Muscle of leg (tissue), 11 donors: ENCODE results near the gene LIX1L. TPM values are rescaled to one million over a fixed set of nuclear protein-coding genes. Genes with fewer than 3 reads are reported as not detected.

Experiments used
- DNase-seq: peaks from one replicate; pipeline ENCODE4 v3.0.0; 2013
- H3K27ac ChIP-seq: one replicate; pipeline ENCODE4 v1.5.1; 2013; ENCODE audit warnings: mild to moderate bottlenecking, low read length, control low read depth
- H3K27me3 ChIP-seq: one replicate; pipeline ENCODE4 v1.6.1; 2013; ENCODE audit warnings: low read length; ENCODE audit not compliant: control insufficient read depth, insufficient read depth
- H3K36me3 ChIP-seq: one replicate; pipeline ENCODE4 v1.6.1; 2013; ENCODE audit warnings: low read length; ENCODE audit not compliant: control insufficient read depth, insufficient read depth
- H3K4me1 ChIP-seq: one replicate; pipeline ENCODE4 v1.6.1; 2013; ENCODE audit warnings: low read length; ENCODE audit not compliant: control insufficient read depth, insufficient read depth
- H3K4me3 ChIP-seq: one replicate; pipeline ENCODE4 v1.5.1; 2013; ENCODE audit warnings: low read length, control low read depth
- H3K9me3 ChIP-seq: replicated peaks from 2 replicates; pipeline ENCODE4 v1.6.1; 2013; ENCODE audit warnings: low read depth, low read length; ENCODE audit not compliant: control insufficient read depth
- WGBS: methylation state at CpG from one replicate; pipeline ENCODE4 v1.1.5; 2013; ENCODE audit warnings: missing lambda C conversion rate; ENCODE audit not compliant: insufficient coverage; 5-methylcytosine and 5-hydroxymethylcytosine counted together
- polyA plus RNA-seq, 8 donors: library from polyadenylated mRNA; unstranded; fragments of 120-200 nt; gene quantifications; one replicate each; pipeline versions ENCODE4 v1.2.1 to v1.2.3, GENCODE V29; 2013; ENCODE audit warnings: inconsistent platforms in 1 of 8, low replicate concordance in 1 of 8; ENCODE audit not compliant: insufficient read length in 8 of 8, insufficient read depth in 1 of 8
- total RNA-seq: library from RNA; stranded (reverse); fragments of 120-200 nt; gene quantifications from one replicate; pipeline ENCODE4 v1.2.4, GENCODE V29; 2013

Gene LIX1L
- total and polyA plus RNA-seq, 9 donors: 23.4 to 35.9 (median 28.3) TPM

DNA sequence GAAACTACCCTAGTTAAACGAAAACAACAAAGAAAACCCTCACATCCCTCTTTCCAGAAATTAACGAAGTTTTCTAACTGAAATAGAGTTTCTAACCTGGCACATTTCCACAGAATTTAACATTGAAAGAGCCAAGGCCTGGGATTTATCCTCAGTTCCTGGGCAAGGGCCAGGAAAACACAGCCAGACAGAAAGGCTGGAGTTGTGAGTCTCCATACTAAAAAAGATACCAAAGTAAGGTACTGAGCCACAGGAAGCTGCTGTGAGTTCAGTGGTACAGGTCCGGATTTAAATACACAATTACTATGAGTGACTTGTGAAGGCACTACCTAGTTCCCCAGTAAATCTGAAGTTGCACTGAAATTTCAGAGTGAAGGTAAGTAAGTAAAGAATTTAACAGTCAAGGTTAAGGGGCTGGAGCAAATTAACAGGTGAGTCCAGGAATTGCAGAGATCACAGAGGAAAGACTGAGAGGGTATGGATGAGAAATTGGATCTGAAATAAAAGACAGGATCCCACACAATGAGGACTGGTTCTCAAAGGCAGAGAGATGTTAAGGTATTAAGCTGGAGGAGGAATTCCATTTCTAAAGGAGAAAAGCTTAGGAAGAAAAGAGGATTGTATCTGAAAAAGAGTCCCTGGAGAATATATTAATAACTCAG, 905 bp downstream of the LIX1L start:
- Histone ChIP-seq H3K27ac (peak overlapping the region; percentile 89), H3K4me3 (peak overlapping the region; percentile 70), H3K9me3 (no peaks in the 10 kb centered on the region), H3K36me3 (peaks cover 7% of the 10 kb centered on the region), H3K27me3 (peaks cover 3% of the 10 kb centered on the region), H3K4me1 (peaks cover 40% of the 10 kb centered on the region)
- DNase-seq: peak; percentile 92
- no CpG with 5 or more reads among the region's 3 CpGs for WGBS

DNA sequence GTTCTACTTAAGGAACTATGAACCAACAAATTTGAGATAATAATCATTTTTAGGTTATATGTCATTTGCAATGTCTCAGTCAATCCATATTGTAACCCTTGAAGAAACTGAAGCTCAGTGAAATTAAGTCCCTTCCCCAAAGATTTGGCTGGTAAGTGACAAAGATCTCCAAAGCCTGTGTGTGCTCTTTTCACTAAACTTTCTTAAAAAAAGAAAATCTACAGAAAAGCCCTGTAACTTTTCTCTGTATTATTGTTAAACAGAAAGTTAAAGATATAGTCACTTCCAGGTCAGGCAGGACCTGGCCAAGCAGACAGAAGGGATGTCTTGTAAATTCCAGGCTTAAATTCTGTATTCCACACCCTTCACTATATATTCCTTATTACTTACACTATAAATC, 1.5 kb downstream of the LIX1L start:
- DNase-seq: no peak
- peaks cover 11% of the 10 kb centered on the region for H3K36me3 ChIP-seq
- no peaks in the 10 kb centered on the region for H3K27me3 ChIP-seq
- no peaks in the 10 kb centered on the region for H3K9me3 ChIP-seq
- H3K4me3 ChIP-seq: peak overlapping the region; percentile 70
- peaks cover 35% of the 10 kb centered on the region for H3K4me1 ChIP-seq
- H3K27ac ChIP-seq: peak overlapping the region; percentile 89

GRCh38 chr1:145955436-145955835, 2.4 kb downstream of the LIX1L start:
- H3K4me3 ChIP-seq: no peak overlapping the region
- H3K9me3 ChIP-seq: no peaks in the 10 kb centered on the region
- H3K27ac ChIP-seq: peak overlapping the region; percentile 89
- H3K4me1 ChIP-seq: peaks cover 27% of the 10 kb centered on the region
- no peaks in the 10 kb centered on the region for H3K27me3 ChIP-seq
- H3K36me3 ChIP-seq: peaks cover 14% of the 10 kb centered on the region
- WGBS: no CpG with 5 or more reads among the region's 2 CpGs
- peak; percentile 86 for DNase-seq

DNA sequence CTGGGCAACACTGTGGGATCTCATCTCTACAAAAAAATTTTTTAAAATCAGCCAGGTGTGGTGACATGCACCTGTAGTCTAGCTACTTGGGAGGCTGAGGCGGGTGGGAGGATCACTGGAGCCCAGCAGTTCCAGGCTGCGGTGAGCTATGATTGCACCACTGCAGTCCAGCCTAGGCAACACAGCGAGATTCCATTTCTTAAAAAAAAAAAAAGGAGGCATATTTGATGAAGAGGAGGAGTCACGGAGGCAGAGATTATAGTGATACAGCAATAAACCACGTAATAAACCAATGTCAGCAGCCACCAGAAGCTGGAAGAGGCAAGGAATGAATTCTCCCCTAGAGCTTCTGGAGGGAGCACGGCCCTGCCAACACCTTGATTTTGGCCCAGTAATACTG, 4.0 kb downstream of the LIX1L start:
- H3K4me3 ChIP-seq: no peak overlapping the region
- H3K27me3 ChIP-seq: no peaks in the 10 kb centered on the region
- no peaks in the 10 kb centered on the region for H3K9me3 ChIP-seq
- no peak for DNase-seq
- peaks cover 23% of the 10 kb centered on the region for H3K36me3 ChIP-seq
- no peak overlapping the region for H3K27ac ChIP-seq
- peaks cover 19% of the 10 kb centered on the region for H3K4me1 ChIP-seq
- WGBS: 83% methylated on average over 1 of the region's 6 CpGs

DNA sequence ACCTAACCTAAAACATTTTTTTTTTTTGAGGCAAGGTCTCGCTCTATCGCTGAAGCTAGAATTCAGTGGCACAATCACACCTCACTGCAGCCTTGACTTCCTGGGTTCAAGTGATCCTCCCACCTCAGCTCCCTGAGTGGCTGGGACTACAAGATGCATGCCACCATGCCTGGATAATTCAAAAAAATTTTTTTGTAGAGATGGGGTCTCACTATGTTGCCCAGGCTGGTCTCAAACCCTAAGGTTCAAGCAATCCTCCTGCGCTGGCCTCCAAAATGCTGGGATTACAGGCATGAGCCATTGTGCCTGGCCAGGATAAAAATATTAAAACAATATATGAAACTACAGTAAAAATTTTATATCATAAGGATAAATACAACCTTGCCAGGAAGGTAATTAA, 4.9 kb downstream of the LIX1L start:
- 100% methylated on average over 2 of the region's 3 CpGs for WGBS
- Histone ChIP-seq H3K36me3 (peaks cover 23% of the 10 kb centered on the region), H3K9me3 (no peaks in the 10 kb centered on the region), H3K27me3 (no peaks in the 10 kb centered on the region), H3K27ac (no peak overlapping the region), H3K4me1 (peaks cover 16% of the 10 kb centered on the region), H3K4me3 (no peak overlapping the region)
- no peak for DNase-seq

- Histone ChIP-seq H3K4me3 (no peak overlapping the region), H3K27me3 (no peaks in the 10 kb centered on the region), H3K27ac (no peak overlapping the region), H3K4me1 (peaks cover 13% of the 10 kb centered on the region), H3K36me3 (peaks cover 32% of the 10 kb centered on the region), H3K9me3 (no peaks in the 10 kb centered on the region)
- no CpG with 5 or more reads among the region's 1 CpG for WGBS
- DNase-seq: no peak
Observed at GRCh38 chr1:145951526-145951925, 6.3 kb downstream of the LIX1L start.

- no peak for DNase-seq
- no peak overlapping the region for H3K27ac ChIP-seq
- 81% methylated on average over 4 of the region's 4 CpGs for WGBS
- no peaks in the 10 kb centered on the region for H3K27me3 ChIP-seq
- peaks cover 40% of the 10 kb centered on the region for H3K36me3 ChIP-seq
- H3K4me1 ChIP-seq: no peaks in the 10 kb centered on the region
- no peaks in the 10 kb centered on the region for H3K9me3 ChIP-seq
- H3K4me3 ChIP-seq: no peak overlapping the region
Observed at GRCh38 chr1:145949219-145949618, 8.6 kb downstream of the LIX1L start.

DNA sequence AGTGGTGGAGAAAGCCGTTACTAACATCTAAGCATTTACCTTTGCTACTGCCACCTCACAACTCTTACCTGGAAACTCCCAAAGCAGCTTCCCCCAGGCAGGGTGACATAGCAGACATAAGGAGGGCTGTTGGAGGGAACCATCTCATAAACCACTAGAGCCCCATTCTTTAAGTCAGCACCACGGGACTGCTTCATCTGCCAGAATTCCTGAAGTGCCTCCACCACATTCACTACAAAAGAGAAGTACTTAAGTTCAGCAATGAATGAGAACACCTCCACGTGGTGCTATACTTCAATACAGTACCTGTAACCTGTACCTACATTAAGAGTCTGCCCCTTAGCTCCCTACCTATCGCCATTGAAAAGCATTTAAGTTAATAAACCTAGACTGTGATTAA, 10.3 kb downstream of the LIX1L start:
- Histone ChIP-seq H3K4me3 (no peak overlapping the region), H3K9me3 (no peaks in the 10 kb centered on the region), H3K36me3 (peaks cover 45% of the 10 kb centered on the region), H3K27ac (no peak overlapping the region), H3K27me3 (no peaks in the 10 kb centered on the region), H3K4me1 (no peaks in the 10 kb centered on the region)
- no peak for DNase-seq
- WGBS: no CpG with 5 or more reads among the region's 4 CpGs

DNA sequence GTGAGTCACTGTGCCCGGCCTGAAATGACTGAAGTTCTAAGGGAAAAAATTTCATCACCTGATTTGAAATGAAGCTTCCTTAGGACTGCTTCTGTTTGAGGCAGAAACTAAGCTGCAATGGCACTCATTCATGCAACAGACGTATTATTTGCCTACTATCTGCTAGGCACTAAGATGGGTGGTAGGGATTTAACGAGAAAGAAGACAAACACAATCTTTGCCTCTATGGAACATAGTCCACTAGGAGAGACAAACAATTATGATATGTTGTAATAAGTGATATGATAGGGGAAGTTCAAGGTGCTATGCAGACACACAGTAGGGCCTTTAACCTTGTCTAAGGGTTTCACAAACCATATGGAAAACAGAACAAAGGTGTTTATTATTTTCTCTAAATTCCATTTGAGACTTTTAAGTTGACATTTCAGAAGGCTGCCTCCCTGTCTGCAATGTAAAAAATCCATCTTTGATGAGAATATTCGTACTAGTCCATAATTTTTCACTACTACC, 11.3 kb downstream of the LIX1L start:
- H3K9me3 ChIP-seq: no peaks in the 10 kb centered on the region
- no peak for DNase-seq
- no peak overlapping the region for H3K27ac ChIP-seq
- H3K27me3 ChIP-seq: no peaks in the 10 kb centered on the region
- peaks cover 41% of the 10 kb centered on the region for H3K36me3 ChIP-seq
- no peaks in the 10 kb centered on the region for H3K4me1 ChIP-seq
- no peak overlapping the region for H3K4me3 ChIP-seq
- WGBS: 89% methylated on average over 1 of the region's 4 CpGs

GRCh38 chr1:145944532-145944931, 13.3 kb downstream of the LIX1L start:
- DNase-seq: no peak
- Histone ChIP-seq H3K27ac (no peak overlapping the region), H3K9me3 (no peaks in the 10 kb centered on the region), H3K36me3 (peaks cover 40% of the 10 kb centered on the region), H3K4me3 (no peak overlapping the region), H3K4me1 (no peaks in the 10 kb centered on the region), H3K27me3 (no peaks in the 10 kb centered on the region)
- WGBS: no CpG with 5 or more reads among the region's 3 CpGs

DNA sequence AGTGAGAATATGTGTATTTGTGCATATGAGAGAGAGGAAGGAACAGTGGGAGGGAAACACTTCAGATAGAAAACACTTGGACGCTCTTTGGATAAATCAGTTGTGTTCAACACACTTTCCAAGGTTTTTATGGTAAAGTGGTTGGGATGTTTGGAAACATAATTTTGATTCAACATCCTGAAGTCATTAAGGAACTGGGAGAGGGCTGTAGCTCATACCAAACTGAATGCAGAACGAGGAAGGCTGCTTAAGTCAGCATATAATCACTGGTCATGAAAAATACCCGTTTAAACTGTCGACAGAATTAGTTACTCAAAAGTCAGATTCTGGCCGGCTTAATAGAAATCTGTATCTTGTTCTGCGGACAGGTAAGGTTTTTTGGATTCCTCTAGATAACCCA, 14.9 kb downstream of the LIX1L start:
- Histone ChIP-seq H3K27me3 (no peaks in the 10 kb centered on the region), H3K36me3 (peaks cover 38% of the 10 kb centered on the region)
- peak; percentile 69 for DNase-seq

More for the DNA sequence above, 14.9 kb downstream of the LIX1L start:
- WGBS: 90% methylated on average over 2 of the region's 6 CpGs
- H3K4me1 ChIP-seq: no peaks in the 10 kb centered on the region
- no peaks in the 10 kb centered on the region for H3K9me3 ChIP-seq
- H3K27ac ChIP-seq: peak overlapping the region; percentile 49
- no peak overlapping the region for H3K4me3 ChIP-seq
